ENCODE results near the gene NGEF.

Gene NGEF

DNA sequence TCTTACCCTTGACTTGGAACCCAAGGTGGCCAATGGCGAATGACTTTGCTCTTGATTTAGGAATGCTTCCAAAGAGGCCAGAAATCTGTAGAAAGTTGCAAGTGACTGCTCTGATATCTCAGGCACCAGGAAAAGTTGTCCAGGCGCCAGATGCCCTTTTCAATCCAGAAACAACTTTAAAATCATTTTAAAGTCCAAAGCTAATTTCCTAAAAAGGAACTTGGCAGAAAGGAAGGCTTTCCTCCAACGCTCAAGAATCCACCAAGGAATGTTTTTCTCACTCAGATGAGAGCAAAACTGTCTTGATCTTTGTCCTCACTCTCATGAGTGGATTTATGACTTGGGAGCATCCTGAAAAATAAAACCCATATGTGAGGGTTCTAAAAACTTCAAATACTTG lies 5.3 kb downstream of the NGEF start:
- peaks cover 25% of the 10 kb centered on the region for H3K4me1 Mint-ChIP-seq
- H3K9me3 Mint-ChIP-seq: no peaks in the 10 kb centered on the region
- peaks cover 8% of the 10 kb centered on the region for H3K27me3 Mint-ChIP-seq (ENCODE audit: low read depth)
- H3K36me3 Mint-ChIP-seq (ENCODE audit: low read depth): no peaks in the 10 kb centered on the region
- H3K27ac Mint-ChIP-seq: peak overlapping the region; percentile 82 to 98 (median 90)
- TF ChIP-seq, protein P1, sequence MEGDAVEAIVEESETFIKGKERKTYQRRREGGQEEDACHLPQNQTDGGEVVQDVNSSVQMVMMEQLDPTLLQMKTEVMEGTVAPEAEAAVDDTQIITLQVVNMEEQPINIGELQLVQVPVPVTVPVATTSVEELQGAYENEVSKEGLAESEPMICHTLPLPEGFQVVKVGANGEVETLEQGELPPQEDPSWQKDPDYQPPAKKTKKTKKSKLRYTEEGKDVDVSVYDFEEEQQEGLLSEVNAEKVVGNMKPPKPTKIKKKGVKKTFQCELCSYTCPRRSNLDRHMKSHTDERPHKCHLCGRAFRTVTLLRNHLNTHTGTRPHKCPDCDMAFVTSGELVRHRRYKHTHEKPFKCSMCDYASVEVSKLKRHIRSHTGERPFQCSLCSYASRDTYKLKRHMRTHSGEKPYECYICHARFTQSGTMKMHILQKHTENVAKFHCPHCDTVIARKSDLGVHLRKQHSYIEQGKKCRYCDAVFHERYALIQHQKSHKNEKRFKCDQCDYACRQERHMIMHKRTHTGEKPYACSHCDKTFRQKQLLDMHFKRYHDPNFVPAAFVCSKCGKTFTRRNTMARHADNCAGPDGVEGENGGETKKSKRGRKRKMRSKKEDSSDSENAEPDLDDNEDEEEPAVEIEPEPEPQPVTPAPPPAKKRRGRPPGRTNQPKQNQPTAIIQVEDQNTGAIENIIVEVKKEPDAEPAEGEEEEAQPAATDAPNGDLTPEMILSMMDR (IDR thresholded peaks at IDR 0.05; ENCODE audit: unreplicated experiment in 3 of 3): no peak
- H3K4me3 Mint-ChIP-seq: peak overlapping the region in 1 of 3 experiments; percentile 2

- peak overlapping the region; percentile 82 to 98 (median 90) for H3K27ac Mint-ChIP-seq
- no peak overlapping the region for H3K4me3 Mint-ChIP-seq
- TF ChIP-seq, protein P1 (IDR thresholded peaks at IDR 0.05; ENCODE audit: unreplicated experiment in 3 of 3): no peak
- H3K4me1 Mint-ChIP-seq: peaks cover 25% of the 10 kb centered on the region
- H3K36me3 Mint-ChIP-seq (ENCODE audit: low read depth): no peaks in the 10 kb centered on the region
- H3K9me3 Mint-ChIP-seq: no peaks in the 10 kb centered on the region
- H3K27me3 Mint-ChIP-seq (ENCODE audit: low read depth): peaks cover 8% of the 10 kb centered on the region
These were observed 5.8 kb downstream of the NGEF start for GRCh38 chr2:233007270-233007669.

GRCh38 chr2:233006648-233007047 lies 6.4 kb downstream of the NGEF start:
- TF ChIP-seq, protein P1 (IDR thresholded peaks at IDR 0.05; ENCODE audit: unreplicated experiment in 3 of 3): no peak
- Mint-ChIP-seq H3K27me3 (ENCODE audit: low read depth) (peaks cover 8% of the 10 kb centered on the region), H3K4me3 (no peak overlapping the region), H3K4me1 (peaks cover 22% of the 10 kb centered on the region), H3K9me3 (no peaks in the 10 kb centered on the region), H3K27ac (peak overlapping the region in 2 of 3 experiments; percentile 22 to 51), H3K36me3 (ENCODE audit: low read depth) (no peaks in the 10 kb centered on the region)

GRCh38 chr2:233005096-233005495 lies 8.0 kb downstream of the NGEF start:
- peaks cover 14% of the 10 kb centered on the region for H3K4me1 Mint-ChIP-seq
- peaks cover 8% of the 10 kb centered on the region for H3K27me3 Mint-ChIP-seq (ENCODE audit: low read depth)
- peak overlapping the region in 2 of 3 experiments; percentile 17 to 51 for H3K27ac Mint-ChIP-seq
- TF ChIP-seq, protein P1 (IDR thresholded peaks at IDR 0.05; ENCODE audit: unreplicated experiment in 3 of 3): no peak
- no peaks in the 10 kb centered on the region for H3K36me3 Mint-ChIP-seq (ENCODE audit: low read depth)
- H3K4me3 Mint-ChIP-seq: no peak overlapping the region
- H3K9me3 Mint-ChIP-seq: no peaks in the 10 kb centered on the region

- Mint-ChIP-seq H3K4me1 (peaks cover 21% of the 10 kb centered on the region), H3K27ac (peak overlapping the region in 1 of 3 experiments; percentile 2)
- TF ChIP-seq, protein P1 (IDR thresholded peaks at IDR 0.05; ENCODE audit: unreplicated experiment in 3 of 3): no peak
These were observed 9.1 kb downstream of the NGEF start for GRCh38 chr2:233003658-233004555.

More at GRCh38 chr2:233003658-233004555, 9.1 kb downstream of the NGEF start:
- Mint-ChIP-seq H3K27me3 (ENCODE audit: low read depth) (peaks cover 12% of the 10 kb centered on the region), H3K9me3 (no peaks in the 10 kb centered on the region), H3K4me3 (no peak overlapping the region), H3K36me3 (ENCODE audit: low read depth) (no peaks in the 10 kb centered on the region)

Measured in nephron (organoid).